HEK293 (cell line): ENCODE results near the gene SIX4.
A peak's percentile ranks its signal among the peaks of the same experiment; 100 is the strongest.

Experiments used
- CTCF ChIA-PET: fragments of 350-600 bp; formaldehyde crosslinking; extraction: SDS; loops from one replicate; lab custom pipeline; 2021; ENCODE audit warnings: antibody characterized with exemption; lab: Yijun Ruan, JAX
- POLR2A ChIA-PET: fragments of 300-600 bp; formaldehyde crosslinking; extraction: SDS; loops from one replicate; lab custom pipeline; 2020; ENCODE audit warnings: antibody characterized with exemption, inconsistent platforms; lab: Yijun Ruan, JAX
- H3K27ac ChIP-seq: fragments of 200-500 bp; sonication (Bioruptor generic); 2 replicates; pipeline ENCODE4 v1.5.1; 2014; ENCODE audit warnings: low read depth, low read length, control low read depth, inconsistent platforms; ENCODE audit errors: extremely low read depth
- H3K36me3 ChIP-seq, 2 experiments: fragments of 200-500 bp in 1 of 2; sonication (Bioruptor generic) in 1 of 2; 1 replicate in 1 of 2; 2 replicates in 1 of 2; pipeline ENCODE4 v1.5.1; 2014 to 2017; ENCODE audit warnings: inconsistent platforms in 2 of 2, low read length in 2 of 2; ENCODE audit not compliant: control insufficient read depth in 2 of 2, insufficient read depth in 1 of 2
- H3K4me1 ChIP-seq: fragments of 200-500 bp; sonication (Bioruptor generic); 2 replicates; pipeline ENCODE4 v1.5.1; 2014; ENCODE audit warnings: mild to moderate bottlenecking, low read length, inconsistent platforms; ENCODE audit not compliant: control insufficient read depth, insufficient read depth
- H3K4me3 ChIP-seq: 2 replicates; pipeline ENCODE4 v1.5.1; 2011; ENCODE audit warnings: low read depth, mild to moderate bottlenecking, control low read depth, low read length, moderate library complexity
- H3K9me3 ChIP-seq: fragments of 200-500 bp; sonication (Bioruptor generic); 2 replicates; pipeline ENCODE4 v1.5.1; 2014; ENCODE audit warnings: low read depth, low read length, inconsistent platforms; ENCODE audit not compliant: control insufficient read depth, insufficient read depth
- ELK4 ChIP-seq: IDR thresholded peaks from 2 replicates; pipeline ENCODE4 v1.6.1; 2011; ENCODE audit warnings: mild to moderate bottlenecking, low read depth, low read length, borderline replicate concordance
- PATZ1 ChIP-seq: fragments of 450-650 bp; formaldehyde crosslinking; IDR thresholded peaks from 2 replicates; pipeline ENCODE4 v1.5.1; 2016; ENCODE audit warnings: missing biosample characterization, missing genetic modification characterization
- PRDM2 ChIP-seq: fragments of 450-650 bp; formaldehyde crosslinking; IDR thresholded peaks from 2 replicates; pipeline ENCODE4 v1.5.1; 2016; ENCODE audit warnings: missing biosample characterization, missing genetic modification characterization, borderline replicate concordance
- SCRT2 ChIP-seq: fragments of 450-650 bp; formaldehyde crosslinking; IDR thresholded peaks from 2 replicates; pipeline ENCODE4 v1.5.1; 2016; ENCODE audit warnings: missing biosample characterization, missing genetic modification characterization
- ZNF202 ChIP-seq: fragments of 450-650 bp; formaldehyde crosslinking; IDR thresholded peaks from 2 replicates; pipeline ENCODE4 v1.5.1; 2016; ENCODE audit warnings: missing biosample characterization, missing genetic modification characterization, borderline replicate concordance
- ZNF366 ChIP-seq: fragments of 450-650 bp; formaldehyde crosslinking; conservative IDR thresholded peaks from 2 replicates; pipeline ENCODE4 v1.5.1; 2016; ENCODE audit warnings: missing biosample characterization, missing genetic modification characterization
- ZNF558 ChIP-seq: fragments of 450-650 bp; formaldehyde crosslinking; IDR thresholded peaks from 2 replicates; pipeline ENCODE4 v1.5.1; 2016; ENCODE audit warnings: missing biosample characterization, missing genetic modification characterization
- ZNF639 ChIP-seq: fragments of 450-650 bp; formaldehyde crosslinking; IDR thresholded peaks from 2 replicates; pipeline ENCODE4 v1.5.1; 2016; ENCODE audit warnings: missing biosample characterization, missing genetic modification characterization
- ZNF776 ChIP-seq: fragments of 450-650 bp; formaldehyde crosslinking; IDR thresholded peaks from 2 replicates; pipeline ENCODE4 v1.5.0; 2017; ENCODE audit warnings: missing biosample characterization, missing genetic modification characterization, borderline replicate concordance
- ZNF792 ChIP-seq: fragments of 450-650 bp; formaldehyde crosslinking; IDR thresholded peaks from 2 replicates; pipeline ENCODE4 v1.5.1; 2016; ENCODE audit warnings: missing biosample characterization, missing genetic modification characterization
- TF ChIP-seq, protein P1 (sequence below): fragments of 450-650 bp; formaldehyde crosslinking; IDR thresholded peaks from 2 replicates; pipeline ENCODE4; 2016; ENCODE audit warnings: missing biosample characterization, missing genetic modification characterization

The SIX4 gene

GRCh38 chr14:60713513-60713912, 10.6 kb downstream of the SIX4 start:
- ChIA-PET CTCF (interaction anchor here (0.6 to 0.8 kb wide), 4 partner anchors 13 to 255 kb away, joined by 3 to 5 read pairs (median 3); no protein-coding TSS in a partner anchor), POLR2A (no interaction called here)
- no peak overlapping the region for H3K4me3 ChIP-seq
- H3K4me1 ChIP-seq: no peaks in the 10 kb centered on the region
- H3K27ac ChIP-seq: no peak overlapping the region
- TF ChIP-seq, protein P1, sequence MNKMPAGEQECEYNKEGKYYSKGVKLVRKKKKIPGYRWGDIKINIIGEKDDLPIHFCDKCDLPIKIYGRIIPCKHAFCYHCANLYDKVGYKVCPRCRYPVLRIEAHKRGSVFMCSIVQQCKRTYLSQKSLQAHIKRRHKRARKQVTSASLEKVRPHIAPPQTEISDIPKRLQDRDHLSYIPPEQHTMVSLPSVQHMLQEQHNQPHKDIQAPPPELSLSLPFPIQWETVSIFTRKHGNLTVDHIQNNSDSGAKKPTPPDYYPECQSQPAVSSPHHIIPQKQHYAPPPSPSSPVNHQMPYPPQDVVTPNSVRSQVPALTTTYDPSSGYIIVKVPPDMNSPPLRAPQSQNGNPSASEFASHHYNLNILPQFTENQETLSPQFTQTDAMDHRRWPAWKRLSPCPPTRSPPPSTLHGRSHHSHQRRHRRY (tag by site-specific recombination): no peak
- TF ChIP-seq ZNF792 (tag by site-specific recombination) (no peak), ZNF639 (tag by site-specific recombination) (no peak), SCRT2 (tag by site-specific recombination) (peak; percentile 68)
- no peaks in the 10 kb centered on the region for H3K9me3 ChIP-seq
- peaks cover 27 to 38% of the 10 kb centered on the region in 2 experiments for H3K36me3 ChIP-seq

DNA sequence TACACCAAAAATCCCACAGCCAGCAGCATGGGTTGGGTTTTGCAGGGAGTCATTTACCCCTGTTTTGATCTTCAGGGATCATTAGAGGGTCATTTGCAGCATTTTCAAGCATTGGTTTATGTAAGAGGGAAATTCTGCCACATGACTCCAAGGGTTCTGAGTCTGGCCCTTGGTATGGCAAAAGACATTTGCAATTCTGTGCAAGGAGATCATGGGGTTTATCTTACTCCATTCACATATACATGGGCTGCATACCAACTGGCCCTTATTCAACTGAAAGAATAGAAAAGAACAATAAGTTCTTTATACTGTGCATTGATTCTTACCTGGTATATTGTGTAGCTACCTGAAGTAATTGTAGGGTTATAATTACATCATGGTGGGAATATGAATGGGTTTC, 13.7 kb downstream of the SIX4 start:
- ChIA-PET CTCF (no interaction called here), POLR2A (interaction anchor here (0.7 kb wide), 1 partner anchor 559 kb away, joined by 3 read pairs; no protein-coding TSS in a partner anchor)
- Histone ChIP-seq H3K27ac (no peak overlapping the region), H3K4me3 (no peak overlapping the region), H3K4me1 (no peaks in the 10 kb centered on the region), H3K36me3 (peaks cover 17 to 27% of the 10 kb centered on the region in 2 experiments), H3K9me3 (no peaks in the 10 kb centered on the region)
- TF ChIP-seq PATZ1 (tag by site-specific recombination): no peak
- no peak for TF ChIP-seq ZNF366 (tag by site-specific recombination)
- no peak for TF ChIP-seq ZNF558 (tag by site-specific recombination)
- no peak for TF ChIP-seq ZNF202 (tag by site-specific recombination)
- no peak for TF ChIP-seq ELK4
- TF ChIP-seq PRDM2 (tag by site-specific recombination): no peak
- no peak for TF ChIP-seq ZNF776 (tag by site-specific recombination)
